GM19455 (cell line): Measurements from ENCODE around the gene PCP4L1.
"Not testable (repeated sequence)": the region's sequence is repeated elsewhere in the genome, so short reads cannot be mapped to it uniquely, and the experiment has no call there.

Experiments used
- ATAC-seq: cut with Tn5 transposase; IDR thresholded peaks from one replicate; pipeline ENCODE4 v1.9.1; 2021; ENCODE audit not compliant: unreplicated experiment

Gene PCP4L1

DNA sequence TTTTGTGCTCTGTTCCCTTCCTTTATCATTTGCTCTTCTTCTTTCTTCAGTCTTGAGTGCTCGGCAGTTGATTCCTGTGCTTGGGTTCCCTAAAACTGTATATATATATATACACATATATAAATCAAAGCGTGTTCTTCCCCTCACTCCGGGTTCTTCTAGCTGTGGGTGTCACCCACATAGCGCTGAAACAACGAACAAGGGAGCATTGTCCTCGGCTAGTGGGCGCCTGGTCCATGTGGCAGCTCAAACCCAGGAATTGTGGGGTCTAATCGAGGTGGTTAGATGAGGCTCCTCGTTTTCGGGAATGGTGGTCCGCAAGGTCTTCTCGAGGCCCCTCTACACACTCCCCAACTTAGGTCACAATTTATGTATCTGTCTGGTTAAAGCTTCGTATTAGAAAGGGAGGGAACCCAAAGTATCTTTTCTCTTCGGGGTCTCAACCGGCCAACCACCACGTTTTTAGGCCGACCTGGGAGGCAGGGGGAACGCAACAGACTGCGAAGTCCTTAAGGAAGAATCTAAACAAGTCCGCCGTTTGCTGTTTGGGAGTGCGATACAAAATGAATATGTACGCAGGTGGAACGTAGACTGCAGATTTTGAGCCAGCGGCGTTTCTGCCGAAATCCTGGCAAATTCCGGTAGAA, 55.1 kb downstream of the PCP4L1 start:
- peak; percentile 7 for ATAC-seq

DNA sequence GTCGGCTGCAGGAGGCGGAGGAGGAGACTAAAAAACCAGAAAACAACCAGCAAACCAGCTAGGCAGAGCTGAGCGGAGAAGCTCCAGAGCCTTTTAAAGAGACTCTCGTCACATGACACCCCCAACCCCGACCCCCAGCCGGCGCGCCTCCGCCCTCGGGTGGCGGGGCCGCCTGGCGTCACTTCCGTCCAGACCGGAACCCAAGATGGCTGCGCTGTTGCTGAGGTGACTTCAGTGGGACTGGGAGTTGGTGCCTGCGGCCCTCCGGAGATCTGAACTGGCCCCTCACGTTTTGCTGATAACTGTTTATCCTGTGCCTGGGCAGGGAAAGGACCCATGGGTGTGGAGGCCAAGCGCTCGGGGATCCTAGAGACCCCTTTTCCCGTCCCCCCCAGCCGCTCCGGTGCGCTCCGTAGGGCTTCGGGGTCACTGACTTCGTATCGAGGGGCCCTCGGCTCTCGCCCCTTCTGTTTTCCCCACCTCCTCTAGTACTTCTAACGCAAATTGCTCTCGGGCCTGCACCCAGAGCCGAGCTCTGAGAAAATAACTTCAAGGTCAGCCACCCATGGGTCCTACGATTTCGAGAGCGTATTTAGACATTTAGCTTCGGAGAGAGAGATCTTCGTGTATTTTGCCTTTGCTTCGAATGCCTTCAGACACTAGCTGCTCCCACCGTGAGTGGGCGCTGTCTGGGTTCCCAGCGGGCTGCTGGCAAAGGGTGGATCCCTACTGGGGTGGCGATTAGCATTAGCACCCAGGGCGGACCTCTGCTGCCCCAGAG, 55.8 kb downstream of the PCP4L1 start, which contains the start of gene SDHC:
TSS of gene SDHC (plus strand) at position 181 of the 781 bp plus-strand sequence. CDS start at position 206, 25 bp downstream.
- peak; percentile 97 for ATAC-seq

DNA sequence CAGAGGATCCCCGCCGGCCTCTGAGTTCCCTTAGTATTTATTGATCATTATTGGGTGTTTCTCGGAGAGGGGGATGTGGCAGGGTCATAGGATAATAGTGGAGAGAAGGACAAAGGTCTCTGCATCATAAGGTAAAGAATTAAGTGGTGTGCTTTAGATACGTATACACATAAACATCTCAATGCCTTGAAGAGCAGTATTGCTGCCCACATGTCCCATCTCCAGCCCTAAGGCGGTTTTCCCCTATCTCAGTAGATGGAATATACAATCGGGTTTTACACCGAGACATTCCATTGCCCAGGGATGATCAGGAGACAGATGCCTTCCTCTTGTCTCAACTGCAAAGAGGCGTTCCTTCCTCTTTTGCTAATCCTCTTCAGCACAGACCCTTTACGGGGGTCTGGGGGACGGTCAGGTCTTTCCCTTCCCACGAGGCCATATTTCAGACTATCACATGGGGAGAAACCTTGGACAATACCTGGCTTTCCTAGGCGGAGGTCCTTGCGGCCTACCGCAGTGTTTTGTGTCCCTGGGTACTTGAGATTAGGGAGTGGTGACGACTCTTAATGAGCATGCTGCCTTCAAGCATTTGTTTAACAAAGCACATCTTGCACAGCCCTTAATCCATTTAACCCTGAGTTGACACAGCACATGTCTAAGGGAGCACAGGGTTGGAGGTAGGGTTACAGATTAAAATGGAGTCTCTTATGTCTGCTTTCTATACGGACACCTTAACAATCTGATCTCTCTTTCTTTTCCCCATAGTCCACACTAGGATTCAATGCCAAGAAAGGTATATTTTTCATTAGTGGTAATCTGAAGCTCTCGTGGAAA, 57.5 kb downstream of the PCP4L1 start:
- not testable (repeated sequence) for ATAC-seq

DNA sequence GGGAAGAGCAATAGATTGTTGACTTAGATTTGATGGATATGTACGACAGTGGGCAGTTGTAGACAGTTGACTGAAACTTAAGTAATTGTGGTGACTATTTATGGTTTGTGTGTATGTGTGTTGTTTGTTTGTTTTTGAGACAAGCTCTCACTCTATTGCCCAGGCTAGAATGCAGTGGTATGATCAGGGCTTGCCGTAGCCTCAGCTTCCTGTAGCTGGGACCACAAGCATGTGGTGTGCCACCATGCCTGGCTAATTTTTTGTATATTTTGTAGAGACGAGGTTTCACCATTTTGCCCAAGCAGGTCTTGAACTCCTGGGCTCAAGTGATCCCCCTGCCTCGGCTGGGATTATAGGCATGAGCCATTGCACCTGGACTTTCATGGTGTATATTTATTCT, 65.5 kb downstream of the PCP4L1 start:
- no peak for ATAC-seq

DNA sequence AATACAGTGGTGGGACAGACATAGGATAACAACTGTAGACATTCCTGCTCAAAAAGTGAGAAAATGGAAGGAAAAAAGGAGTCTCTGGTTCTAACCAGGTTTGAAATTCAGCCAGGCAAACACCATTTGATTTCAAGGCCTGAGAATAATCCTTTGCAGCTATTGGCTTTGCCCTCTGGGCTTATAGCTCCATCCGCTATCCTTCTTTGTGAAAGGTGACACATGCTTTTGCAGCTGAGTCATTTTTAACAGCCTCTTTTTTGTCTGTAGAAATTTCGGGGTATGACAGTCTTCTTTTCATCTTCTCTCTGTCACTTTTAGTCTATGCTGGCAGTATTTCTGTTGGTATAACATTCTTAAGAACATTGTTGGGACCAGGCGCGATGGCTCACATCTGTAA, 71.8 kb downstream of the PCP4L1 start:
- ATAC-seq = no peak

DNA sequence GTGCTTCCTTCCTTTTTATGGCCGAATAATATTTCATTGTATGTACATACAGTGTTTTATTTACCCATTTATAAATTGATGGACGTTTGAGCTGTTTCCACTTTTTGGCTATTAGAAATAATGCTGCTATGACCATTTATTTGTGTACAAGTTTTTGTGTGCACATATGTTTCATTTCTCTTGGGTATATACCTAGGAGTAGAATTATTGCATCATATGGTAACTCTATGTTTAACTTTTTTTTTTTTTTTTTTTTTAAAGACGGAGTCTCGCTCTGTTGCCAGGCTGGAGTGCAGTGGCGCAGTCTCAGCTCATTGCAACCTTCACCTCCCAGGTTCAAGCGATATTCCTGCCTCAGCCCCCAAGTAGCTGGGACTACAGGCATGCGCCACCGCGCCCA, 74.6 kb downstream of the PCP4L1 start:
- no peak for ATAC-seq
